RWPE2 (cell line): Measurements from ENCODE around the gene PLEKHG7.

Experiments
- ATAC-seq: fragments of 200-7000 bp; cut with Tn5 transposase; 3 replicates; pipeline ENCODE4 v1.9.1; 2021; ENCODE audit warnings: low read depth
- DNase-seq: peaks from one replicate; pipeline ENCODE4 v3.0.0-alpha.2; 2020; ENCODE audit warnings: low spot score
- H3K27ac ChIP-seq: fragments of 450-650 bp; 2 replicates; pipeline ENCODE4 v1.5.1; 2017; ENCODE audit warnings: mild to moderate bottlenecking; ENCODE audit not compliant: poor library complexity, severe bottlenecking
- H3K27me3 ChIP-seq: fragments of 250-450 bp; sonication (Bioruptor Pico); 2 replicates; pipeline ENCODE4 v1.5.1; 2021; ENCODE audit warnings: mild to moderate bottlenecking, moderate library complexity; ENCODE audit not compliant: insufficient read depth, poor library complexity, severe bottlenecking
- H3K36me3 ChIP-seq: fragments of 250-450 bp; sonication (Bioruptor Pico); 2 replicates; pipeline ENCODE4 v1.5.1; 2020; ENCODE audit warnings: low read depth, mild to moderate bottlenecking, moderate library complexity
- H3K4me1 ChIP-seq: fragments of 250-450 bp; sonication (Bioruptor Pico); 2 replicates; pipeline ENCODE4 v1.5.1; 2021; ENCODE audit warnings: mild to moderate bottlenecking, moderate library complexity; ENCODE audit not compliant: insufficient read depth, poor library complexity, severe bottlenecking
- H3K4me3 ChIP-seq: fragments of 250-450 bp; sonication (Bioruptor Pico); 2 replicates; pipeline ENCODE4 v1.5.1; 2021; ENCODE audit warnings: mild to moderate bottlenecking, moderate library complexity; ENCODE audit not compliant: severe bottlenecking
- H3K9me3 ChIP-seq: fragments of 250-450 bp; sonication (Bioruptor Pico); 2 replicates; pipeline ENCODE4 v1.5.1; 2021; ENCODE audit warnings: mild to moderate bottlenecking, moderate library complexity; ENCODE audit not compliant: severe bottlenecking
- CTCF ChIP-seq: fragments of 450-650 bp; IDR thresholded peaks from one replicate; pipeline ENCODE4 v1.5.1; 2017; ENCODE audit warnings: mild to moderate bottlenecking, moderate library complexity; ENCODE audit not compliant: poor library complexity, severe bottlenecking

PLEKHG7 gene

GRCh38 chr12:92695056-92695455, 7.7 kb upstream of the PLEKHG7 start:
- Histone ChIP-seq H3K4me3 (no peak overlapping the region), H3K27ac (no peak overlapping the region), H3K9me3 (no peaks in the 10 kb centered on the region), H3K4me1 (no peaks in the 10 kb centered on the region), H3K27me3 (no peaks in the 10 kb centered on the region), H3K36me3 (no peaks in the 10 kb centered on the region)
- ATAC-seq (no peak), DNase-seq (no peak)
- no peak for TF ChIP-seq CTCF

- Histone ChIP-seq H3K4me3 (no peak overlapping the region), H3K27me3 (no peaks in the 10 kb centered on the region), H3K27ac (no peak overlapping the region), H3K36me3 (no peaks in the 10 kb centered on the region), H3K9me3 (no peaks in the 10 kb centered on the region), H3K4me1 (no peaks in the 10 kb centered on the region)
- DNase-seq (no peak), ATAC-seq (no peak)
- TF ChIP-seq CTCF = no peak
Measured at GRCh38 chr12:92695577-92695976, 7.2 kb upstream of the PLEKHG7 start.

- H3K4me3 ChIP-seq = no peak overlapping the region
- no peak for TF ChIP-seq CTCF
- ATAC-seq = no peak
- H3K4me1 ChIP-seq = no peaks in the 10 kb centered on the region
- no peaks in the 10 kb centered on the region for H3K36me3 ChIP-seq
- DNase-seq = no peak
- H3K27ac ChIP-seq = no peak overlapping the region
- H3K27me3 ChIP-seq = no peaks in the 10 kb centered on the region
- no peaks in the 10 kb centered on the region for H3K9me3 ChIP-seq
Measured at GRCh38 chr12:92696216-92696615, 6.6 kb upstream of the PLEKHG7 start.

- H3K9me3 ChIP-seq = no peaks in the 10 kb centered on the region
- H3K4me1 ChIP-seq = no peaks in the 10 kb centered on the region
- DNase-seq = no peak
- H3K27me3 ChIP-seq = no peaks in the 10 kb centered on the region
- H3K4me3 ChIP-seq = no peak overlapping the region
- H3K27ac ChIP-seq = no peak overlapping the region
- no peak for ATAC-seq
- H3K36me3 ChIP-seq = no peaks in the 10 kb centered on the region
- no peak for TF ChIP-seq CTCF
Measured at GRCh38 chr12:92698474-92698873, 4.3 kb upstream of the PLEKHG7 start.

GRCh38 chr12:92701441-92701840, 1.3 kb upstream of the PLEKHG7 start:
- H3K9me3 ChIP-seq = no peaks in the 10 kb centered on the region
- H3K27ac ChIP-seq = no peak overlapping the region
- no peaks in the 10 kb centered on the region for H3K27me3 ChIP-seq
- no peaks in the 10 kb centered on the region for H3K4me1 ChIP-seq
- H3K4me3 ChIP-seq = no peak overlapping the region
- H3K36me3 ChIP-seq = no peaks in the 10 kb centered on the region
- ATAC-seq = no peak
- TF ChIP-seq CTCF = no peak
- DNase-seq = no peak
